IPS DF 4.7 (cell line): Measurements from ENCODE around the gene MAGI2.

Source experiments
- DNase-seq: peaks from one replicate; pipeline ENCODE4 v3.0.0-alpha.2; 2013; ENCODE audit warnings: low spot score; ENCODE audit errors: extremely low read depth

MAGI2 gene

DNA sequence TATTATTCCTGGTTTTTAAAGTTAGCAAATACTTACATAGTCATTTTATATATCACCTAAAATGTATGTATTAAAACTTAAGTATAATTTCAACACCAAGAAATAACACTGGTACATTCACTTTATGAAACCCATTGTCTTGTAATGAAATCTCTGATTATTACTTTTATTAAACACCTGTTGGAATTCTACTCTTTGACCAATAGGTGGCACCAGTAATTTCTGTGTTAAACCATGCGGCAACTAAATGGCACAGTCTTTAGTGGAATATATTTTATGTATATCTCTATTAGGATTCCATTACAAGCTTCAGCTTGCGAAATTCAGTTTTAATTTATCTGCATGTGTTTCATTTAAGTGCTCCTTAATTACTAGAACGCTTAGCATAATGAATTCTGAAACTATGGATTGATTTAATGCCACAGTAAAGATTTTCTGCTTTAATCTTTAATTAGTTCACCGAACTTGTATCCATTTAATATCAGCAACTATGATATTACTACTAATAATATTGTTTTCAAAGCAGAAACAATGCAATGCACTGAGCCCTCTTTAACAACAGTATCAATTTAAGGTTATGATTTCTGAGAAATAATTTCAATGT is 181.3 kb downstream of the MAGI2 start:
- DNase-seq: no peak

DNA sequence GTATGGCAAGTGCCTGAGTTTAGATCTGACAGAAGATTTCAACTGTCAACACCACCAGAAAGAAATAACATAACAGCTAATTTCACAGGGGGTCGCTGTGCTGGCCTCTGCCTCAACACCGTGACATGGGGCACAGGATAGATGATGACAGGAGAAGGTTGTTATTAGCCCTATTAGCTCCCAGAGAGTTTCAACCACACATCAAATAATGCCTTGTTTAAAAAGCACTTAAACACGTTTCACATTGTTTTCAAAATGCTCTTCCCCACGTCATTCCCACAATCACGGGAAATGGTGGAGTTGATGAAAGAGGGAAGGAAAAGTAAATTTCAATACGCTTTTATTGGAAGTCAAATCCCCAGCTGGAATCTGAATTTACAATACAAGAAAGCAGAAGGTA is 184.7 kb downstream of the MAGI2 start:
- DNase-seq: no peak

DNA sequence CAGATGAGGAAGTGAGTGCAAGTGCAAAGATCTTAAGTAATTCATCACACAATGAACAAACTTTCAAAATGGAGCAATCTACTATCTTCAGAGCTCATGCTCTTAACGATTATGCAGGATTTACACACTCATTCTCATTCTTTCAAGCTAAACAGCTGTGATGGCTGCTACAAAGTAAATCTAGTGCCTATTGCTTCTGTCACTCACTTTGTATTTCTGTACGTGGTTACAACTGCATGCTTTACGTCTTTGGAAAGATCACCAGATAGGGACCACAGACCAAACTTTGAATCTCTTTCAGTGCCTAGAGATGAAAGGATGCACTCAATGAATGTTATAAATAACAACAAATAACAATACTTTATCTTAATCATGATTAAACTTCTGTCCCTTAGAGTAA is 194.6 kb downstream of the MAGI2 start:
- DNase-seq: no peak

DNA sequence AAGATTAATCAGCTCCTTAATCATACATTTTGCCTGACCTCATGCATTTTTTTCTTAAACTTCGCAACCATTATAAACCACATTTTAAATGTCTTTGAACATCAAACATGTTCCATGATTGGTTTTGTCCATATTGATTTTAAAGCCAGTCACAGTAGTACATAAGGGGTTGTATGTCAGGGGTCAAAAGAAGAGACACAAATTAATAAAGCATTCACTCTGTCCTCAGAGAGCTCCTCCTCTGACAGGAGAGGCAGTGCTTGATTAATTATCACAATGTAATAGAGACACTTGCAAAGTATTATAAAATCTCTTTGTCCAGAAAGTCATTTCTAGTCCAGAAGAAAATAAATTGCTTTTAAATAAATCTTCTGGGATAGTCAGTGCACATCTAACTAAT is 195.5 kb downstream of the MAGI2 start:
- no peak for DNase-seq

DNA sequence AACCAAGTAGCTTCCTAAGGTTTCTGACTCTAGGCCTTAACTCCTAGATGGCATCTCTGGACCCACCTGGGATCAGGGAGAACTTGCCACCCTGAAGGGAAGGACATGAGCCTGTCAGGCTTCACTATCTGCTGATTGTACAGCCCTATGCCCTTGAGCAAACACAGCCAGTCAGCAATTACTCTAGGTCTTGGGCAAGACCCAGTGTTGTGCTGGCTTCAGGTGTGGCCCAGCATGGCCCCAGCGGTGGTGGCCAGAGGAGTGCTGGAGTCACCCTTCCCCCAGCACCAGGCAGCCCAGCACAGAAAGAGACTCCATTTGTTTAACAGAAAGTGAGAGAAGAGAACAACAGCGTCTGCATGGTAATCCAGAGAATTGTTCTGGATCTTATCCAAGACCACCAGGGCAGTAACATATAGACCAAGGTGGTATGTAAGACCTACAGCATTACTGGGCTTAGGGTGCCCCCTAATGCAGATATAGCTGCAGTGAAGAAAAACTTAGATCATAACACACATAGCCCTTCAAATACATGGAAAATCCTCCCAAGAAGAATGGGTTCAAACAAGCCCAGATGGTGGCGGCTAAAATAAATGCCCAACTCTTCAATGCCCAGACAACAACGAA is 207.7 kb downstream of the MAGI2 start:
- DNase-seq: no peak

DNA sequence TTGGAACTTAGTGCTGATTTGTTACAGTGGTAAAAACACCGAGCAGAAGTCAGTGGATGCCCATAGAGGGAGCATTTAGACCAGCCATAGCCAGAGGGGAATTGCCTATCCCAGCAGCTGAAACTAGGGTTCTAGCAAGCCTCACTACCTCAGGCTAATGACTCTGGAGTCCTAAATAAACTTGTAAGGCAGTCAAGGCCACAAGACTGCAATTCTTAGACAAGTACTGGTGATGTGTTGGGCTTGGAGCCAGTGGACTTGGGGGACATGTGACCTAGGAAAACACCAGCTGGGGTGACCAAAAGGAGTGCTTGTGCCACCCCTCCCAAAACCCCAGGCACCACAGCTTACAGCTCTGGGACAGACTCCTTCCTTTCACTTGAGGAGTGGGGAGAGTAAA is 209.0 kb downstream of the MAGI2 start:
- no peak for DNase-seq

DNA sequence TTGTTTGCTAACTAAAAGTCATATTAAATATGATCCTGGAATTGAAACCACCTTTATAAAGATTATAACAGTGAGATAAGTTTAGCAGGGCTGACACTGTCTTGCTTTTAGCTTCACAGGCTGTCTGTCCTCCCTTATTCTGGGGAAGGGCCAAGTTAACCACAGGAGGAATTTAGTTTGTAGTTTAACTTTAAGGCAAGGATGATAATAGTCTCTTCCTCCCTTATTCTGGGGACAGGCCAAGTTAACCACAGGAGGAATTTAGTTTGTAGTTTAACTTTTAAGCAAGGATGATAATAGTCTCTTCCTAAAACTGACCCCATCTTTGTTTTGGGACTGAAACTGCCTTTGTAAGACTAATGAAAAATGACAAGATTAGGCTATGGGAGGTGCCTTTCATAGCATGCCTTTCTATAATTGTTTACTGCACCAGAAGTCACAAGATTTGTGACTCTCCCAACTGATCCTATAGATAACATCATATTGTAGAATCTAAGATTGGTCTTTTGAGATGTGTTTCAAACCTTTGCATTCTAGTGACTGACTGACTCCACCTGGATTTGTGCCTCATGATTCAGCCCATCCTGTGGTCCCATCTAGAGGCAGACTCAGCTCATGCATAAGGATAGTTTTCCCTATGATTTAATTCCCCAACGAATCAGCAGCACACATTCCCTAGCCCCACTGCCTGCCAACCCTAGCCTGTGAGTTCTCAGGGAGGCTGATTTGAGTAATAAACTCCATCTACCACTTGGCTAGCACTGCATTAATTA is 212.0 kb downstream of the MAGI2 start:
- DNase-seq: no peak

DNA sequence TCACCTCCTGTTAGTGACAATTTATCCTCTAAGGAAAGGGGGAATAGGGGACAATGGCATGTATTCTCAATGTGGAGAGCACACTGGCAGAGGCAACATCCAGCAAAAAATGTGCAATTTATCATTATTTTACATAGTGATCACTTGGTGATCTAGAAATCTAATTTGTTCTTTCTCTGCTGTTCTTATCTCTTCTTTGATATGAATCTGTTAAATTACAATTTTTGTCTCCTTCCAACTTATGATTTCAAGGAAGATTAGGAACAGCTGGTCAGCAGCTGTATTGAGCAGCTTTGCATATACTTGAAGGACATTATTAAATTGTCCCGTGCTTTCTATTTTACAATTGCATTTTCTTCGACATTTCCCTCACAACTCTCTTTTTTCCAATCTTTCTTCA is 213.1 kb downstream of the MAGI2 start:
- no peak for DNase-seq

DNA sequence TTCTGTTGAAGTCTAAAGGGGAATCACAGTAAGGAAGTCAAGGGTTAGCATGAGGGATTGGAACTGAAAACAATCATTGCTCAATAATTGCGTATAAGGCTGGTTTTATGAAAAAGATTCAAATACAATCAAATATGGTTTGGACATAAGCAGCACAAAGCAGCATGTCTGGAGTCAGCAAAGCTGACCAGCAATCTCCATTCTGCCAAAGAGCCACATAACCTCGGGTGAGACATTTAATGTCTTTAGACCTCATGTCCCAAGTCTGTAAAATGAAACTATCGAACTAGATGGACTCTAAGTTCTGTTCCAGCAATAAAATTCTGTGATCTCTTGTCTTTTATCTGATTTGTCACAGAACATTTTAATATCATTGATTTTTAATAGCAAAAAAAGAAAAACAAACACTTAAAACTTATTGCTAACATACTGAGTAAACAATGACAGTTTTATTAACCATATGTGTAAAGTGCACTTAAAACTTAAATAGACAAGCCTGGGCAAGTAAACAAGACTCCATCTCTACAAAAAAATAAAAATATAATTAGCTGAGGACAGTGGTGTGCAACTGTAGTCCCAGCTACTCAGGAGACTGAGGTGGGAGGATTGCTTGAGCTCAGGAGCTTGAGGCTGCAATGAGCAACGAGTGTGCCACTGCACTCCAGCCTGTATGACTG is 217.0 kb downstream of the MAGI2 start:
- DNase-seq: no peak

DNA sequence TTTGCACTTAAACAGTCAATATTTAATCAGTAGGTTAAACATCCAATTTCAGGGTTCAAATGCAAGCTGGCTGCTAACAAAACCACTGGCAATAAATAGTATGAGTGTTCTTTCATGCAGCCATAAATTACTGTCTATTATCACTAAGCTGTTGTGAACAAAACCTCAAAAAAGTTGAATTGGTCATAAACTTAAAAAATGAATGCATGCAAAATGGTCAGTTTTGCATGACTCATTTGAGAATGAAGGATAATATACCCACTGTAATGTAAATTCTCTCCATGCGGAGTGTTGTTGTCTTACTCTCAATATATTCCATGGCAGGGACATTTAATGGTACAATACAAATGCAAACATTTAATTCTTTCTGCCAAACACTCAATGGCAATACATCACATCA is 226.4 kb downstream of the MAGI2 start:
- no peak for DNase-seq

DNA sequence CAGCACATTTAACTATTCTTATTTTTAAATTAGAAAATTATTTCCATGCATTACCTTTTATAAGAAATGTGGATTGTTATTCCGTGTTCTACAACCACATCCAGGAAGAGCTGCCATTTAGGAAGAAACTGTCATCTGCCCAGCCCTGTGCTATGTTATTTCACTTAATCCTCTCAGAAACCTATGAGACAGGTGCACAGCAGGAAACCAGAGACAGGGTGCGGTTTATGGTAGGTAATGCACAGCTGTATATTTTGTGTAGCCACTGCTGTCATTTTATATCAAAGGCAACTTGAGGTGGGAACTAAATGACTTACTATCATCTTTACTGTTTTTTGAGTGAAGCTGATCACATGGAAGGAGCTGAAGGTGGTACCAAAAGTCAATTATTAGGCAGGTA is 232.3 kb downstream of the MAGI2 start:
- DNase-seq: no peak

DNA sequence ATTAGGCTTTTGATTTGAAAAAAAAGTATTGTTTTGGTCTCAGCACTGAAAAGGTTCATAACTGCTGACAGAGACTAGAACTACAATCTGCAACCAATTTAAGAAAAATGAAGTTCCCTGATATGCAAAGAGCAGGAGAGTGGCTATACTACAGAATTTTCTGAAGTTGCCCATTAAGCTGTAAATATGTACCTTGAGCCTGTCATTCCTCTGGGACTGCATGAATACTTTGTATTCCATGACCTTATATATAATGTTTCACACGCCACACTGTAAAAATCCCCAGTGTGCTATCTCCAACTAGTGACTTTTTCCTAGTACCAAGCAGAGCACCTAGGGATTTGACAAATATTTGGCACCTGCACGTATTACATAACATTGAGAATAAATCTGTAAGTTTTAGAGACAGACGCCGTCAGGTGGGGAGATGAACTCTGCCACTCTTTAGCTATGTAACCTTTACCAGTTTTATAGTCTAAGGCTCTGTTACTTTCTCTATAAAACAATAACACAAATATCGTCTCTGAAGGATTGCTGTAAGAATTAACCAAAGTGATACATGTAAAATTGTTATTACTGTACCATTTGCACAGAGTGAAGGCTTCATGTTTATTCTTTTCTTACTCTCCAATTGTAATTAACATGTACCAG is 235.4 kb downstream of the MAGI2 start:
- DNase-seq: no peak

DNA sequence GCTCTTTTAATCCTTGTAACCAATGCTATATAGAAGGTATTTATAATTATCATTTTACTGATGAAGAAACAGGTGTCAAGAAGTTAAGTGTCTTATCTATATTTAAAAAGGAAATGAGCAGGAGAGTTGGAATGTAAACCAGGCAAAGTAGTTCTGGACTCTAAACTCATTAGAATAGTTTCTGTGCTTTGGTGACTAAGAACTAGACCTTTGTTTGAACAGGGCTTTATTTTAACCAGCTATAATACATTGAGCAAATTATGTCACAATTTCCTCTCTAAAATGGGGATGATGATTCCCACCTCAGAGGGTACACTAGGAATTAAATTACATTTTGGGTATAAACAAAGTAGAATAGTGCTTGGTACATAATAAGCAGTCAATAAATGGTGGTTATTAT is 236.0 kb downstream of the MAGI2 start:
- no peak for DNase-seq

DNA sequence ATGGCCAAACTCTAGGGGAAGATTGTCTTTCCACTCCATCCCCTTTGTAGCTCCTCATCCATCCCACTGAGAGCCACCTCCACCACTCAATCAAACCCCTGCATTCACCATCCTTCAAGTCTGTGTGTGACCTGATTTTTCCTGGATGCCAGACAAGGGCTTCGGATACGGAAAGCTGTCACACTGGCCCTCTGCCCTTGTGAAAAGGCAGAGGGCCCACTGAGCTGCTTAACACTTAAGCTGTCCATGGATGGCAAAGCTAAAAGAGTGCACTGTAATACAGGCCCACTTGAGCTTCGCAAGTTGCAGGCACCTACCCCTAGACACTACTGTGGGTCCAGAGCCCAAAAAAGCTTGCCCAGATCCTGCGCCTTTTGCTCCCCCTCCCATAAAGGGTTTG is 237.2 kb downstream of the MAGI2 start:
- DNase-seq: no peak

DNA sequence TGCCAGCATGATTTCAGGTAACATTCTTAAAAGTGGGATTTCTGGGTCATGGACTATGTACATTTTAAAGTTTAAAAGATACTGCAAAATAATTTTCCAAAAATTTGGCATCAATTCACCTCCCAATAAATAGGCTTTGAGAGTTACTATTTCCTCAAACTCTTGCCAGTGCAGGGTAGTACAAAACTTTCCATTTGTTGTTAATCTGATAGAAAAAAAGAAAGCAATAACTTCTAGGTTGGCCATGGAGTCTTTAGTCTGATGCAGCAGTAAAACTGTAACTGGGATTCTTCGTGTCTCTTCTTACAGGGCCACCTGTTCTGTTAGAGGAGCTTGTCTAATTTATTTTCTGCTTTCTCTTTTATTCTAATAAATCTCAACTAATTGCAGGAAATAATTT is 241.1 kb downstream of the MAGI2 start:
- no peak for DNase-seq

DNA sequence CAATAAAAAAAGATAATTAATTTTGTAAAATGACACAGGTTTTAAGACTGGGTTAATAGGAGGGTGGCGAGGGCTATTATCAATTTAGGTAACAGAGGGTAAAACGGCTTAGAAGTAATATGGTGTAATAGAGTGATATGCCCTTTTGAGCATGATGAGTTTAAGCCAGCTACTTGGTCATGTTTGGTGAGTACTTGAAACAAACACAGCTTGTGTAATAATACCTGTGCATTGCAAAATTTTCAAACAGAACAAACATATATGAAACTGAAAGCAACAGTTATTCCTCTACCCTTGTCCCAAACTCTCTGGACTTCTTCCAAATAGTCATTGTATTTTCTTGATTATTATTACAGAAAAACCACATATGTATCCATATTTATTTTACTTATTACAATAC is 241.7 kb downstream of the MAGI2 start:
- no peak for DNase-seq

DNA sequence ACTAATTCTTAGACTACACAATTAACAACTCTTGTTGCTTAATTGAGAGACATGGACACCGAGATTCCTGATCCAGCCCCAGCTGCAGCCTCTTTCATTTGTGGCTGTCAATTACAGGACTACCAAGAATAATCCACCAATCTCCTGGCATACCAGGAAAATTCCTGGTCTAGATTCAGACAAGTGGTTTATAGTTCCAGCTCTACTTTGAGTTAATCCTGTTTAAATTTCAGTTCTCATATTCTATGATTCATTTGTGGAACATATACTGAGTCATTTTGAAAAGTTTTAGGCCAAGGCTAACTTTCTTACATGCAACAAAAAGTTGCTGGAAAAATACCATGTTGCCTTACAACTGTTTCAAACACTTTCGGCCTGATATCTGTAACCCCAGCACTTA is 253.5 kb downstream of the MAGI2 start:
- DNase-seq: no peak

DNA sequence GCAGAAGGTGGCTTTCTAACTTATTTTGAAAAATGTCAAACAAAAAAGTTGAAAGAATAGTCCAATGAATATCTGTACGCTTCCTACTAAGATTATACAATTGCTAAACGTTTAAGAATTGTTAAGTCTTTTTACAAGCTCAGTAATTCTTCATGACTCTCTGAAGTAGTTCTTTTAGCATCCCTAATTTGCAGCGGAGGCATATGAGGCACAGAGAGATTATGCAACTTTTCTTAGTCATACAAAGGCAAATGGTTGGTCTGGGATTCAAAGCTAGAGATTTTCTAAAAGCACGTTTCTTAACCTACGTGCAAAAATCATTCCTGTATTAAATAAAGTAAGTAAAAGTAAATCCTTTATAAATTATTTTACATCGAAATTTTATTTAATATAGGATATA is 254.2 kb downstream of the MAGI2 start:
- no peak for DNase-seq

DNA sequence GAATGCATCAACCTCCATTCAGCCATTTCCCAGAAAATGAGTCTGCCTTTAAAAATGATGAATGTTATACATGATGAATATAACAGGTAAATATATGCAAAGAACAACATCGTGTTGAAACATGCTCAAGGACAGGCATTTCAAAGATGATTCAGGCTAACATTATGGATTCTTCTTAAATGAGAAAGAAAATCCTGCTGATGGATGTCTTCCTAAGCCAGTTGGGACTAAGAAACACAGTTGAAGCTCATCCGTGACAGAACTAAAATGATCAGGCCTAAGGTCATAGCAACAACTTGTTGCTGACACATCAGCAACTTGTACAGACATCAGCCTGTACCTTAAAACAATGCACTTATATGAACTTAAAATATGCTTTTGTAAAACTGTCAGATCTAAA is 267.9 kb downstream of the MAGI2 start:
- no peak for DNase-seq

DNA sequence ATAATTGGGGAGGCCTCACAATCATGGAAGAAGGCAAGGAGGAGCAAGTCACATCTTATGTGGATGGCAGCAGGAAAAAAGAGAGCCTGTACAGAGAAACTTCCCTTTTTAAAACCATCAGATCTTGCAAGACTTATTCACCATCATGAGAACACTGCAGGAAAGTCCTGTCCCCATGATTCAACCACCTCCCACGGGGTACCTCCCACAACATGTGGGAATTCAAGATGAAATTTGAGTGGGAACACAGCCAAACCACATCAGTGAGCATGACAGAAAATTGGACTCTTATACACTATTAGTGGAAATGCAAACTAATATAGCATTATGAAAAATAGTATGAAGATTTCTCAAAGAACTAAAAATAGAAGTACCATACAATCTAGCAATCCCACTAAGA is 271.2 kb downstream of the MAGI2 start:
- DNase-seq: no peak

DNA sequence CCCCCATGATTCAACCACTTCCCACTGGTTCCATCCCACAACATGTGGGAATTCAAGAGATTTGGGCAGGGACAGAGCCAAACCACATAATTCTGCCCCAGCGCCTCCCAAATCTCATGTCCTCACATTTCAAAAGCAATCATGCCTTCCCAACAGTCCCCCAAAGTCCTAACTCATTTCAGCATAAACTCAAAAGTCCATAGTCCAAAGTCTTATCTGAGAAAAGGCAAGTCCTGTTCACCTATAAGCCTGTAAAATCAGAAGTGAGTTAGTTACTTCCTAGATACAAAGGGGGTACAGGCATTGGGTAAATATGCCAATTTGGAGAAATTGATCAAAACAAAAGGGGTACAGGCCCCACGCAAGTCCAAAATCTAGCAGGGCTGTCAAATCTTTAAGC is 272.9 kb downstream of the MAGI2 start:
- no peak for DNase-seq
